Measurements from ENCODE around the gene RFX1. TPM values are rescaled to one million over a fixed set of nuclear protein-coding genes. Genes with fewer than 3 reads are reported as not detected.
A peak's percentile ranks its signal among the peaks of the same experiment; 100 is the strongest.

Gene RFX1
- total RNA-seq, 1 experiment from 2014 or later: 20.4 TPM

DNA sequence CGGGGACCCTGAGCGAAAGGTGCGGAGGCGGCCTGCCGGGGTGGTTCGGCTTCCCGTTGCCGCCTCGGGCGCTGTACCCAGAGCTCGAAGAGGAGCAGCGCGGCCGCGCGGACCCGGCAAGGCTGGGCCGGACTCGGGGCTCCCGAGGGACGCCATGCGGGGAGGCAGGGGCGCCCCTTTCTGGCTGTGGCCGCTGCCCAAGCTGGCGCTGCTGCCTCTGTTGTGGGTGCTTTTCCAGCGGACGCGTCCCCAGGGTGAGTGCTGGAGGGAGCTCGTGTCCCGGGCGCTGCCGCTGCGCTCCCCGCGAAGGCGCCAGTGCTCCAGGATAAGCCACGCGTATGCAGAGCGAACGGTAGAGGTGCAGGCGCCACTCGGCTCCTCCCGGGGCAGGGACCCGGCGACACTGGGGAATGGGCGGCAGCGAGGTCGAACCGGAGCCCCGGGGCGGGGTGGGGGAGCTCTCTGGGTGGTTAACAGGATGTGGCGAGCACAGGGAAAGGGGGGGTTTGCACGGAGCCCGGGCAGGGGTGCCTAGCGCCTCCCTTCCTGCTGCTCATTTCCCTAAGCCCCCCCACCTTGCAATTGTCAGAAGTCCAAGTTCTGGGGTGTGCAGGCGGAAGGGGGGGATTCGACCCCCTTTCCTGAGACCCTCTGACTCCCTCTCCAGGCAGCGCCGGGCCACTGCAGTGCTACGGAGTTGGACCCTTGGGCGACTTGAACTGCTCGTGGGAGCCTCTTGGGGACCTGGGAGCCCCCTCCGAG lies 25.8 kb upstream of the RFX1 start, which contains the start of gene IL27RA (continued):
- TF ChIP-seq, protein P1, sequence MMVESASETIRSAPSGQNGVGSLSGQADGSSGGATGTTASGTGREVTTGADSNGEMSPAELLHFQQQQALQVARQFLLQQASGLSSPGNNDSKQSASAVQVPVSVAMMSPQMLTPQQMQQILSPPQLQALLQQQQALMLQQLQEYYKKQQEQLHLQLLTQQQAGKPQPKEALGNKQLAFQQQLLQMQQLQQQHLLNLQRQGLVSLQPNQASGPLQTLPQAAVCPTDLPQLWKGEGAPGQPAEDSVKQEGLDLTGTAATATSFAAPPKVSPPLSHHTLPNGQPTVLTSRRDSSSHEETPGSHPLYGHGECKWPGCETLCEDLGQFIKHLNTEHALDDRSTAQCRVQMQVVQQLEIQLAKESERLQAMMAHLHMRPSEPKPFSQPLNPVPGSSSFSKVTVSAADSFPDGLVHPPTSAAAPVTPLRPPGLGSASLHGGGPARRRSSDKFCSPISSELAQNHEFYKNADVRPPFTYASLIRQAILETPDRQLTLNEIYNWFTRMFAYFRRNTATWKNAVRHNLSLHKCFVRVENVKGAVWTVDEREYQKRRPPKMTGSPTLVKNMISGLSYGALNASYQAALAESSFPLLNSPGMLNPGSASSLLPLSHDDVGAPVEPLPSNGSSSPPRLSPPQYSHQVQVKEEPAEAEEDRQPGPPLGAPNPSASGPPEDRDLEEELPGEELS (CRISPR knock-in tag; IDR thresholded peaks at IDR 0.05): peak; percentile 79; the same call in 1 of the 2 replicates
- no peak for TF ChIP-seq NFATC4 (CRISPR knock-in tag; IDR thresholded peaks at IDR 0.05)
- TF ChIP-seq, protein P2, sequence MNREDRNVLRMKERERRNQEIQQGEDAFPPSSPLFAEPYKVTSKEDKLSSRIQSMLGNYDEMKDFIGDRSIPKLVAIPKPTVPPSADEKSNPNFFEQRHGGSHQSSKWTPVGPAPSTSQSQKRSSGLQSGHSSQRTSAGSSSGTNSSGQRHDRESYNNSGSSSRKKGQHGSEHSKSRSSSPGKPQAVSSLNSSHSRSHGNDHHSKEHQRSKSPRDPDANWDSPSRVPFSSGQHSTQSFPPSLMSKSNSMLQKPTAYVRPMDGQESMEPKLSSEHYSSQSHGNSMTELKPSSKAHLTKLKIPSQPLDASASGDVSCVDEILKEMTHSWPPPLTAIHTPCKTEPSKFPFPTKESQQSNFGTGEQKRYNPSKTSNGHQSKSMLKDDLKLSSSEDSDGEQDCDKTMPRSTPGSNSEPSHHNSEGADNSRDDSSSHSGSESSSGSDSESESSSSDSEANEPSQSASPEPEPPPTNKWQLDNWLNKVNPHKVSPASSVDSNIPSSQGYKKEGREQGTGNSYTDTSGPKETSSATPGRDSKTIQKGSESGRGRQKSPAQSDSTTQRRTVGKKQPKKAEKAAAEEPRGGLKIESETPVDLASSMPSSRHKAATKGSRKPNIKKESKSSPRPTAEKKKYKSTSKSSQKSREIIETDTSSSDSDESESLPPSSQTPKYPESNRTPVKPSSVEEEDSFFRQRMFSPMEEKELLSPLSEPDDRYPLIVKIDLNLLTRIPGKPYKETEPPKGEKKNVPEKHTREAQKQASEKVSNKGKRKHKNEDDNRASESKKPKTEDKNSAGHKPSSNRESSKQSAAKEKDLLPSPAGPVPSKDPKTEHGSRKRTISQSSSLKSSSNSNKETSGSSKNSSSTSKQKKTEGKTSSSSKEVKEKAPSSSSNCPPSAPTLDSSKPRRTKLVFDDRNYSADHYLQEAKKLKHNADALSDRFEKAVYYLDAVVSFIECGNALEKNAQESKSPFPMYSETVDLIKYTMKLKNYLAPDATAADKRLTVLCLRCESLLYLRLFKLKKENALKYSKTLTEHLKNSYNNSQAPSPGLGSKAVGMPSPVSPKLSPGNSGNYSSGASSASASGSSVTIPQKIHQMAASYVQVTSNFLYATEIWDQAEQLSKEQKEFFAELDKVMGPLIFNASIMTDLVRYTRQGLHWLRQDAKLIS (CRISPR knock-in tag; IDR thresholded peaks at IDR 0.05; ENCODE audit: borderline replicate concordance): no peak
- TF ChIP-seq, protein P3, sequence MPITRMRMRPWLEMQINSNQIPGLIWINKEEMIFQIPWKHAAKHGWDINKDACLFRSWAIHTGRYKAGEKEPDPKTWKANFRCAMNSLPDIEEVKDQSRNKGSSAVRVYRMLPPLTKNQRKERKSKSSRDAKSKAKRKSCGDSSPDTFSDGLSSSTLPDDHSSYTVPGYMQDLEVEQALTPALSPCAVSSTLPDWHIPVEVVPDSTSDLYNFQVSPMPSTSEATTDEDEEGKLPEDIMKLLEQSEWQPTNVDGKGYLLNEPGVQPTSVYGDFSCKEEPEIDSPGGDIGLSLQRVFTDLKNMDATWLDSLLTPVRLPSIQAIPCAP (CRISPR knock-in tag; IDR thresholded peaks at IDR 0.05): peak; percentile 48; the same call in 1 of the 2 replicates
- no peak; the same call in 1 of the 2 replicates for TF ChIP-seq TP53 (CRISPR knock-in tag; IDR thresholded peaks at IDR 0.05)
- no peak for TF ChIP-seq ZNF121 (CRISPR knock-in tag; IDR thresholded peaks at IDR 0.05)
- TF ChIP-seq FOXP1 (CRISPR knock-in tag; IDR thresholded peaks at IDR 0.05; ENCODE audit: borderline replicate concordance): 0 out of 2 replicates have a peak, but pooled peaks have one; percentile 20
- no peak for TF ChIP-seq OVOL2 (CRISPR knock-in tag; IDR thresholded peaks at IDR 0.05; ENCODE audit: borderline replicate concordance)
- no peak for TF ChIP-seq NR3C1 (CRISPR knock-in tag; conservative IDR thresholded peaks at IDR 0.05; ENCODE audit: low read depth)
- TF ChIP-seq, protein P4, sequence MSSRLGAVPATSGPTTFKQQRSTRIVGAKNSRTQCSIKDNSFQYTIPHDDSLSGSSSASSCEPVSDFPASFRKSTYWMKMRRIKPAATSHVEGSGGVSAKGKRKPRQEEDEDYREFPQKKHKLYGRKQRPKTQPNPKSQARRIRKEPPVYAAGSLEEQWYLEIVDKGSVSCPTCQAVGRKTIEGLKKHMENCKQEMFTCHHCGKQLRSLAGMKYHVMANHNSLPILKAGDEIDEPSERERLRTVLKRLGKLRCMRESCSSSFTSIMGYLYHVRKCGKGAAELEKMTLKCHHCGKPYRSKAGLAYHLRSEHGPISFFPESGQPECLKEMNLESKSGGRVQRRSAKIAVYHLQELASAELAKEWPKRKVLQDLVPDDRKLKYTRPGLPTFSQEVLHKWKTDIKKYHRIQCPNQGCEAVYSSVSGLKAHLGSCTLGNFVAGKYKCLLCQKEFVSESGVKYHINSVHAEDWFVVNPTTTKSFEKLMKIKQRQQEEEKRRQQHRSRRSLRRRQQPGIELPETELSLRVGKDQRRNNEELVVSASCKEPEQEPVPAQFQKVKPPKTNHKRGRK (CRISPR knock-in tag; IDR thresholded peaks at IDR 0.05; ENCODE audit: borderline replicate concordance): no peak
- TF ChIP-seq, protein P5, sequence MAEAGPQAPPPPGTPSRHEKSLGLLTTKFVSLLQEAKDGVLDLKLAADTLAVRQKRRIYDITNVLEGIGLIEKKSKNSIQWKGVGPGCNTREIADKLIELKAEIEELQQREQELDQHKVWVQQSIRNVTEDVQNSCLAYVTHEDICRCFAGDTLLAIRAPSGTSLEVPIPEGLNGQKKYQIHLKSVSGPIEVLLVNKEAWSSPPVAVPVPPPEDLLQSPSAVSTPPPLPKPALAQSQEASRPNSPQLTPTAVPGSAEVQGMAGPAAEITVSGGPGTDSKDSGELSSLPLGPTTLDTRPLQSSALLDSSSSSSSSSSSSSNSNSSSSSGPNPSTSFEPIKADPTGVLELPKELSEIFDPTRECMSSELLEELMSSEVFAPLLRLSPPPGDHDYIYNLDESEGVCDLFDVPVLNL (CRISPR knock-in tag; IDR thresholded peaks at IDR 0.05; ENCODE audit: borderline replicate concordance, low read depth): no peak
- no peak for TF ChIP-seq NFE2L1 (CRISPR knock-in tag; IDR thresholded peaks at IDR 0.05)
- no peak for TF ChIP-seq ZNF396 (CRISPR knock-in tag; IDR thresholded peaks at IDR 0.05; ENCODE audit: borderline replicate concordance)
- peak; percentile 57; the same call in 1 of the 2 replicates for TF ChIP-seq ESRRA (CRISPR knock-in tag; IDR thresholded peaks at IDR 0.05; ENCODE audit: borderline replicate concordance)
- no peak for TF ChIP-seq CBFB (CRISPR knock-in tag; IDR thresholded peaks at IDR 0.05; ENCODE audit: low read depth)
- TF ChIP-seq ZNF138 (CRISPR knock-in tag; conservative IDR thresholded peaks at IDR 0.05): no peak
- no peak for TF ChIP-seq ZNF232 (CRISPR knock-in tag; IDR thresholded peaks at IDR 0.05)
- TF ChIP-seq SOX15 (CRISPR knock-in tag; IDR thresholded peaks at IDR 0.05): no peak
- TF ChIP-seq, protein P6, sequence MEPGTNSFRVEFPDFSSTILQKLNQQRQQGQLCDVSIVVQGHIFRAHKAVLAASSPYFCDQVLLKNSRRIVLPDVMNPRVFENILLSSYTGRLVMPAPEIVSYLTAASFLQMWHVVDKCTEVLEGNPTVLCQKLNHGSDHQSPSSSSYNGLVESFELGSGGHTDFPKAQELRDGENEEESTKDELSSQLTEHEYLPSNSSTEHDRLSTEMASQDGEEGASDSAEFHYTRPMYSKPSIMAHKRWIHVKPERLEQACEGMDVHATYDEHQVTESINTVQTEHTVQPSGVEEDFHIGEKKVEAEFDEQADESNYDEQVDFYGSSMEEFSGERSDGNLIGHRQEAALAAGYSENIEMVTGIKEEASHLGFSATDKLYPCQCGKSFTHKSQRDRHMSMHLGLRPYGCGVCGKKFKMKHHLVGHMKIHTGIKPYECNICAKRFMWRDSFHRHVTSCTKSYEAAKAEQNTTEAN (CRISPR knock-in tag; IDR thresholded peaks at IDR 0.05): peak; percentile 62; the same call in 1 of the 2 replicates
- TF ChIP-seq, protein P7, sequence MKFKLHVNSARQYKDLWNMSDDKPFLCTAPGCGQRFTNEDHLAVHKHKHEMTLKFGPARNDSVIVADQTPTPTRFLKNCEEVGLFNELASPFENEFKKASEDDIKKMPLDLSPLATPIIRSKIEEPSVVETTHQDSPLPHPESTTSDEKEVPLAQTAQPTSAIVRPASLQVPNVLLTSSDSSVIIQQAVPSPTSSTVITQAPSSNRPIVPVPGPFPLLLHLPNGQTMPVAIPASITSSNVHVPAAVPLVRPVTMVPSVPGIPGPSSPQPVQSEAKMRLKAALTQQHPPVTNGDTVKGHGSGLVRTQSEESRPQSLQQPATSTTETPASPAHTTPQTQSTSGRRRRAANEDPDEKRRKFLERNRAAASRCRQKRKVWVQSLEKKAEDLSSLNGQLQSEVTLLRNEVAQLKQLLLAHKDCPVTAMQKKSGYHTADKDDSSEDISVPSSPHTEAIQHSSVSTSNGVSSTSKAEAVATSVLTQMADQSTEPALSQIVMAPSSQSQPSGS (CRISPR knock-in tag; IDR thresholded peaks at IDR 0.05; ENCODE audit: borderline replicate concordance, low read depth): no peak
- TF ChIP-seq, protein P8, sequence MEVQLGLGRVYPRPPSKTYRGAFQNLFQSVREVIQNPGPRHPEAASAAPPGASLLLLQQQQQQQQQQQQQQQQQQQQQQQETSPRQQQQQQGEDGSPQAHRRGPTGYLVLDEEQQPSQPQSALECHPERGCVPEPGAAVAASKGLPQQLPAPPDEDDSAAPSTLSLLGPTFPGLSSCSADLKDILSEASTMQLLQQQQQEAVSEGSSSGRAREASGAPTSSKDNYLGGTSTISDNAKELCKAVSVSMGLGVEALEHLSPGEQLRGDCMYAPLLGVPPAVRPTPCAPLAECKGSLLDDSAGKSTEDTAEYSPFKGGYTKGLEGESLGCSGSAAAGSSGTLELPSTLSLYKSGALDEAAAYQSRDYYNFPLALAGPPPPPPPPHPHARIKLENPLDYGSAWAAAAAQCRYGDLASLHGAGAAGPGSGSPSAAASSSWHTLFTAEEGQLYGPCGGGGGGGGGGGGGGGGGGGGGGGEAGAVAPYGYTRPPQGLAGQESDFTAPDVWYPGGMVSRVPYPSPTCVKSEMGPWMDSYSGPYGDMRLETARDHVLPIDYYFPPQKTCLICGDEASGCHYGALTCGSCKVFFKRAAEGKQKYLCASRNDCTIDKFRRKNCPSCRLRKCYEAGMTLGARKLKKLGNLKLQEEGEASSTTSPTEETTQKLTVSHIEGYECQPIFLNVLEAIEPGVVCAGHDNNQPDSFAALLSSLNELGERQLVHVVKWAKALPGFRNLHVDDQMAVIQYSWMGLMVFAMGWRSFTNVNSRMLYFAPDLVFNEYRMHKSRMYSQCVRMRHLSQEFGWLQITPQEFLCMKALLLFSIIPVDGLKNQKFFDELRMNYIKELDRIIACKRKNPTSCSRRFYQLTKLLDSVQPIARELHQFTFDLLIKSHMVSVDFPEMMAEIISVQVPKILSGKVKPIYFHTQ (CRISPR knock-in tag; IDR thresholded peaks at IDR 0.05): no peak
- 0 out of 2 replicates have a peak, but pooled peaks have one; percentile 38 for TF ChIP-seq TEAD4 (CRISPR knock-in tag; IDR thresholded peaks at IDR 0.05)
